Dorsolateral prefrontal cortex (tissue), 118 donors: ENCODE results near the gene FCRLA. TPM values are rescaled to one million over a fixed set of nuclear protein-coding genes. Genes with fewer than 3 reads are reported as not detected.

Experiments used
- total RNA-seq, 120 experiments: library from RNA; stranded (reverse); gene quantifications; one replicate each; pipeline versions ENCODE4 v1.2.3 to v1.2.4, GENCODE V29; 2022

FCRLA gene
- total RNA-seq, 120 experiments from 2014 or later = 0.21 to 2.3 (median 0.70) TPM; not detected in 65

Other genes with a start within 250 kb of the FCRLA start
- gene FCGR2A, start 201.8 kb upstream of the FCRLA start, total RNA-seq = 10 to 100 TPM in 97 of 120 experiments, 1 to 10 TPM in 23; 5.0 to 71.8 (median 18.1) TPM
- 1,000 to 10,000 TPM in 1 of 120 experiments, 100 to 1,000 TPM in 3, 10 to 100 TPM in 12, 1 to 10 TPM in 91, under 1 TPM in 12, not detected in 1; 0.41 to 1,017 (median 2.4) TPM for gene HSPA6, start 182.7 kb upstream of the FCRLA start, total RNA-seq
- 100 to 1,000 TPM in 6 of 120 experiments, 10 to 100 TPM in 105, 1 to 10 TPM in 9; 3.5 to 144 (median 28.1) TPM for gene FCGR3A, start 157.4 kb upstream of the FCRLA start, total RNA-seq
- 10 to 100 TPM in 3 of 120 experiments, 1 to 10 TPM in 105, under 1 TPM in 8, not detected in 4; 0.34 to 19.7 (median 2.7) TPM for gene FCGR3B, start 76.1 kb upstream of the FCRLA start, total RNA-seq
- gene FCGR2B, start 44.1 kb upstream of the FCRLA start, total RNA-seq = 10 to 100 TPM in 6 of 120 experiments, 1 to 10 TPM in 82, under 1 TPM in 32; 0.20 to 16.1 (median 1.8) TPM
- 1 to 10 TPM; 1.1 to 7.0 (median 3.4) TPM for gene FCRLB, start 14.3 kb downstream of the FCRLA start, total RNA-seq
- gene DUSP12, start 42.6 kb downstream of the FCRLA start, total RNA-seq = 10 to 100 TPM; 12.6 to 34.3 (median 21.6) TPM
- gene ATF6, start 59.1 kb downstream of the FCRLA start, total RNA-seq = 10 to 100 TPM; 21.6 to 31.4 (median 25.8) TPM